Measurements from ENCODE around the gene CYP8B1.
"Not testable (repeated sequence)": the region's sequence is repeated elsewhere in the genome, so short reads cannot be mapped to it uniquely, and the experiment has no call there.

The CYP8B1 gene

GRCh38 chr3:42883251-42883930, 7.7 kb upstream of the CYP8B1 start:
- DNase-seq = not testable (repeated sequence)

GRCh38 chr3:42880601-42881451, 5.1 kb upstream of the CYP8B1 start:
- peak; percentile 88 to 91 for DNase-seq

GRCh38 chr3:42880183-42880582, 4.5 kb upstream of the CYP8B1 start:
- DNase-seq = no peak

GRCh38 chr3:42877881-42878280, 2.2 kb upstream of the CYP8B1 start:
- DNase-seq = no peak

GRCh38 chr3:42876940-42877720, 1.5 kb upstream of the CYP8B1 start:
- DNase-seq = no peak

GRCh38 chr3:42876401-42876800, 722 bp upstream of the CYP8B1 start:
- DNase-seq = no peak

- DNase-seq = no peak
These were observed 930 bp downstream of the CYP8B1 start for GRCh38 chr3:42874749-42875148.

GRCh38 chr3:42873221-42873982, 2.3 kb downstream of the CYP8B1 start:
- no peak for DNase-seq

- DNase-seq = no peak
These were observed 3.0 kb downstream of the CYP8B1 start for GRCh38 chr3:42872718-42873117.

GRCh38 chr3:42871592-42872196, 4.0 kb downstream of the CYP8B1 start:
- DNase-seq = no peak

GRCh38 chr3:42868841-42869240, 6.8 kb downstream of the CYP8B1 start:
- DNase-seq = no peak

- no peak for DNase-seq
These were observed 8.5 kb downstream of the CYP8B1 start for GRCh38 chr3:42867138-42867537.

GRCh38 chr3:42865256-42865655, 10.4 kb downstream of the CYP8B1 start:
- no peak for DNase-seq

GRCh38 chr3:42864321-42864950, 11.2 kb downstream of the CYP8B1 start:
- no peak for DNase-seq

GRCh38 chr3:42856544-42856943, 19.1 kb downstream of the CYP8B1 start:
- no peak for DNase-seq

GRCh38 chr3:42855547-42856380, 19.9 kb downstream of the CYP8B1 start:
- DNase-seq = no peak

GRCh38 chr3:42855219-42855546, 20.5 kb downstream of the CYP8B1 start:
- no peak for DNase-seq

GRCh38 chr3:42853739-42854302, 21.9 kb downstream of the CYP8B1 start:
- no peak for DNase-seq

GRCh38 chr3:42853056-42853455, 22.6 kb downstream of the CYP8B1 start:
- DNase-seq = no peak

- DNase-seq = no peak
These were observed 23.2 kb downstream of the CYP8B1 start for GRCh38 chr3:42852441-42852840.
